ENCODE results near the gene NCK2.

Gene NCK2

GRCh38 chr2:105845976-105846375 lies 101.3 kb downstream of the NCK2 start:
- no peaks in the 10 kb centered on the region for H3K79me2 ChIP-seq (ENCODE audit: control insufficient read depth, low read length)
- no peaks in the 10 kb centered on the region for H3F3A ChIP-seq (ENCODE audit: control insufficient read depth, insufficient read depth)
- no peaks in the 10 kb centered on the region for H4K20me1 ChIP-seq (ENCODE audit: control insufficient read depth, insufficient read depth, low read depth, low read length)
- H3K27me3 ChIP-seq (ENCODE audit: control insufficient read depth, low read length), result no peaks in the 10 kb centered on the region
- peaks cover 27% of the 10 kb centered on the region for H3K4me1 ChIP-seq (ENCODE audit: control insufficient read depth, low read length)
- H3K9me3 ChIP-seq (ENCODE audit: control insufficient read depth, insufficient read depth, low read length), result no peaks in the 10 kb centered on the region
- no peaks in the 10 kb centered on the region for H3K36me3 ChIP-seq (ENCODE audit: control insufficient read depth, low read length)
- TF ChIP-seq, protein P1, sequence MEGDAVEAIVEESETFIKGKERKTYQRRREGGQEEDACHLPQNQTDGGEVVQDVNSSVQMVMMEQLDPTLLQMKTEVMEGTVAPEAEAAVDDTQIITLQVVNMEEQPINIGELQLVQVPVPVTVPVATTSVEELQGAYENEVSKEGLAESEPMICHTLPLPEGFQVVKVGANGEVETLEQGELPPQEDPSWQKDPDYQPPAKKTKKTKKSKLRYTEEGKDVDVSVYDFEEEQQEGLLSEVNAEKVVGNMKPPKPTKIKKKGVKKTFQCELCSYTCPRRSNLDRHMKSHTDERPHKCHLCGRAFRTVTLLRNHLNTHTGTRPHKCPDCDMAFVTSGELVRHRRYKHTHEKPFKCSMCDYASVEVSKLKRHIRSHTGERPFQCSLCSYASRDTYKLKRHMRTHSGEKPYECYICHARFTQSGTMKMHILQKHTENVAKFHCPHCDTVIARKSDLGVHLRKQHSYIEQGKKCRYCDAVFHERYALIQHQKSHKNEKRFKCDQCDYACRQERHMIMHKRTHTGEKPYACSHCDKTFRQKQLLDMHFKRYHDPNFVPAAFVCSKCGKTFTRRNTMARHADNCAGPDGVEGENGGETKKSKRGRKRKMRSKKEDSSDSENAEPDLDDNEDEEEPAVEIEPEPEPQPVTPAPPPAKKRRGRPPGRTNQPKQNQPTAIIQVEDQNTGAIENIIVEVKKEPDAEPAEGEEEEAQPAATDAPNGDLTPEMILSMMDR (IDR thresholded peaks at IDR 0.05; ENCODE audit: low read depth, low read length, poor library complexity, severe bottlenecking), result no peak
- no peak for TF ChIP-seq EZH2phosphoT487 (IDR thresholded peaks at IDR 0.05; ENCODE audit: borderline replicate concordance, low read length)
- no peaks in the 10 kb centered on the region for H3K9me2 ChIP-seq (replicated peaks; ENCODE audit: control insufficient read depth, low read length)
- H3K4me3 ChIP-seq (ENCODE audit: low read length), result no peak overlapping the region
- H3K4me2 ChIP-seq (ENCODE audit: low read length), result no peak overlapping the region
- no peak overlapping the region for H3K27ac ChIP-seq (ENCODE audit: low read depth, low read length)

- Histone ChIP-seq H3K4me1 (ENCODE audit: control insufficient read depth, low read length) (peaks cover 21% of the 10 kb centered on the region), H3K4me3 (ENCODE audit: low read length) (no peak overlapping the region), H3K79me2 (ENCODE audit: control insufficient read depth, low read length) (peaks cover 4% of the 10 kb centered on the region), H3K27me3 (ENCODE audit: control insufficient read depth, low read length) (no peaks in the 10 kb centered on the region), H3K9me3 (ENCODE audit: control insufficient read depth, insufficient read depth, low read length) (no peaks in the 10 kb centered on the region), H3K9me2 (replicated peaks; ENCODE audit: control insufficient read depth, low read length) (no peaks in the 10 kb centered on the region), H3K27ac (ENCODE audit: low read depth, low read length) (no peak overlapping the region), H3K4me2 (ENCODE audit: low read length) (no peak overlapping the region), H3F3A (ENCODE audit: control insufficient read depth, insufficient read depth) (no peaks in the 10 kb centered on the region), H3K36me3 (ENCODE audit: control insufficient read depth, low read length) (no peaks in the 10 kb centered on the region), H4K20me1 (ENCODE audit: control insufficient read depth, insufficient read depth, low read depth, low read length) (no peaks in the 10 kb centered on the region)
- TF ChIP-seq EZH2phosphoT487 (IDR thresholded peaks at IDR 0.05; ENCODE audit: borderline replicate concordance, low read length), result no peak
- TF ChIP-seq, protein P1 (IDR thresholded peaks at IDR 0.05; ENCODE audit: low read depth, low read length, poor library complexity, severe bottlenecking), result no peak
Observed at GRCh38 chr2:105847056-105847455, 102.3 kb downstream of the NCK2 start.

DNA sequence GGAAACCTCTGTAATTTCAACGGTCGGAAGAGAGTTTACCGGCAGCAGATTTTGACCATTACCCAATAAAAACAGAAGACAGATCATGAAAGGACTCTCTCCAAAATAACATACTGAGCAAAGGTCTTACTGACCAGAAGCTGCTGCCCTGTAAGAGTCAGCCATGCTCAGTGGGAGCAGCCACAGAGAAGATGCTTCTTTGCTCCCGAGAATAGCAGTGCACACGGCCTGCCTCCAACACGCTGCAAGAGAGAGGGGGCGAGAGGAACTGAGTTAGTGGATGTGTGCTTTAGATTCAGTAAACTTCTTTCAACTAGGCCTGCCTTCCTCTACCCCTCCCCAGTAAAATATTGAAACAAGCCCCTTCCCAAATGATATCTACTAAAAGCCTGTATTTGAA lies 103.7 kb downstream of the NCK2 start:
- Histone ChIP-seq H3K9me2 (replicated peaks; ENCODE audit: control insufficient read depth, low read length) (no peaks in the 10 kb centered on the region), H3K4me2 (ENCODE audit: low read length) (no peak overlapping the region), H3K27me3 (ENCODE audit: control insufficient read depth, low read length) (no peaks in the 10 kb centered on the region), H3K27ac (ENCODE audit: low read depth, low read length) (no peak overlapping the region), H3K4me1 (ENCODE audit: control insufficient read depth, low read length) (peaks cover 20% of the 10 kb centered on the region), H3K79me2 (ENCODE audit: control insufficient read depth, low read length) (peaks cover 9% of the 10 kb centered on the region), H4K20me1 (ENCODE audit: control insufficient read depth, insufficient read depth, low read depth, low read length) (no peaks in the 10 kb centered on the region), H3F3A (ENCODE audit: control insufficient read depth, insufficient read depth) (no peaks in the 10 kb centered on the region), H3K9me3 (ENCODE audit: control insufficient read depth, insufficient read depth, low read length) (no peaks in the 10 kb centered on the region), H3K4me3 (ENCODE audit: low read length) (no peak overlapping the region), H3K36me3 (ENCODE audit: control insufficient read depth, low read length) (no peaks in the 10 kb centered on the region)
- TF ChIP-seq, protein P1 (IDR thresholded peaks at IDR 0.05; ENCODE audit: low read depth, low read length, poor library complexity, severe bottlenecking), result no peak
- no peak for TF ChIP-seq EZH2phosphoT487 (IDR thresholded peaks at IDR 0.05; ENCODE audit: borderline replicate concordance, low read length)

Data from DOHH2 (cell line).